Subcutaneous adipose tissue (tissue), 4 donors: ENCODE results near the gene SPOCK1. TPM values are rescaled to one million over a fixed set of nuclear protein-coding genes. Genes with fewer than 3 reads are reported as not detected.

Experiments used
- CTCF ChIP-seq: fragments of 450-650 bp; IDR thresholded peaks from one replicate; pipeline ENCODE4 v1.5.1; 2016; ENCODE audit warnings: low read depth, mild to moderate bottlenecking, control low read depth, antibody characterized with exemption, moderate library complexity
- total RNA-seq, 4 donors: library from RNA; depleted of rRNA; stranded (reverse); fragments of >200 nt; gene quantifications; one replicate each; pipeline ENCODE4 v1.1.0, GENCODE V29; 2016

The SPOCK1 gene
- total RNA-seq, 4 donors from 2014 or later = 55.2 to 84.6 (median 70.1) TPM

- no peak for TF ChIP-seq CTCF
Observed at GRCh38 chr5:137294604-137295003, 204.5 kb downstream of the SPOCK1 start.

DNA sequence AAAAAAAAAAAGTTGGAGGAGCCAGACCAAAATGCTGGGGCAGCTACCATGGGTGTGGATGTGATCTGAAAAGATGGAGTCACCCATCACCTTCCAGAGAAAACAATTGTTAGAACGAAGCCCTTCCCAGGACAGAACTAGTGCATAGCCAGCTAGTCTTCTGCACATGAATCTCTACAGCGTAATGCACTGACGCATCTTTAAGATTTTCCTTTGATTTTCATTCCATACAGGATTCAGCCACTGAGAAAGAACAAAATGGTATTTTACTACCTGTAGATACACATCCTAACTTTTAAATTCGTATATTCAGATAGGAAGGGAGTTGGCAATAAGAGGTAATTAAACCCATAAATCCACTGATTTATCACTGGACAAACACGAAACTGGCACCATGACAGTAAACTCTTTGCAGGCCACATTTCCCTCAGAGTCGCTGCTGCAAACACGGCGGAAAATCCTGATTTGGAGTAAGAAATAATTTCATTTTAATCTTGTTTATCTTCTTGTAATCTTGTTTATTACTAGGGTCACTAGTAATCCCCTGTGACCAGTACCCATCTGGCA lies 206.6 kb downstream of the SPOCK1 start:
- TF ChIP-seq CTCF = no peak

DNA sequence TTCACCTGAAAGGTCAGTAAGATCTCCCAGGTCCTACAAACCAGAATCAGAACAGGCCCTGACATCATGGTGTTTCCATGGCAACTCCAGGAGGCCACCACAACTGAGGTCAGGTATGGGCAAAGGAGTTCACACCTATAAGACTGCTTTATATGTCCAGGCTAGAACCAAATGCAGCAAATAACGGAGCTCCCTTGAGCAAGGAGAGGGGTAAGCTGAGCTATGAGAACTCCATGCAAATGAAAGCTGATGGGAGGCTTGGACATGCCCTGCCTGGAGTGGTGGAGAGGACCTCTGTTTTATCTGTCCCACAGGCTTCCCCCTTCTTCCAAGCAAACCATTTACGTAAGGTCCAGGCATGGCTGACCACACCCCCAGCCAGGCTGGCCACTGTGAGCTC lies 207.7 kb downstream of the SPOCK1 start:
- TF ChIP-seq CTCF = no peak

- no peak for TF ChIP-seq CTCF
Observed at GRCh38 chr5:137291031-137291430, 208.1 kb downstream of the SPOCK1 start.

DNA sequence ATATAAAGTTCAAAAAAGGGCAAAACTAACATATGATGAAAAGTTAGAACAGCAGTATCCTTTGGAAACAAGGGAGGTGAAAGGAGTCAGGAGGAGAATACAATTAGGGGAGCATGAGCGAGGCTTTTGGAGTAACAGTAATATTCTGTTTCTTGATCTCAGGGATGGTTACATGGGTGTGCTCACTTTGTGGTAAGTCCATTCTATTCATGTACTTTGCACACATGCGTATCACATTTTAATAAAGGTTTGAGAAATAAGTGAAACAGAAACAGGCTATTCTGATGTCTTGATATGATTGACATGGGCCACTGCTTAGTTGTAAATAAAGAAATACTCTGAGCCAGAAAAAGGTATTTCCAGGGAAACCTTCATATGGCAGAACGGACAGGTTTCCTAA lies 208.8 kb downstream of the SPOCK1 start:
- no peak for TF ChIP-seq CTCF

DNA sequence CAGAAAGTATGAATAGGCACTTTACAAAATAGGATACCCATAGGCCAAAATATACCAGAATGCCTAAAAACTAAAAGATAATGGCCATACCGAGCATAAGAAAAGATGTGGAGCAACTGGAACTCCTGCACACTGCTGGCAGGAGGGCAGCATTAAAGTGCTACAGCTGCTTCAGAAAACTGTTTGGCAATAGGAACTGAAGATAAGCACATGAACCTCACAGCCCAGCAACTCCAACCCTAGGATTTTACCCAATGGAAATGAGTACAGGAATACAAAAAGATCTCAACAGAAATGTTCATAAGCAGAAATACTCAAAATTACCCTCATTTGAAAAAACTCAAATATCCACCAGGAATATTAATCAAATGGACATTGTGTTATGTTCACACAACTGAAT lies 209.3 kb downstream of the SPOCK1 start:
- TF ChIP-seq CTCF = no peak

GRCh38 chr5:137287569-137287968 lies 211.6 kb downstream of the SPOCK1 start:
- TF ChIP-seq CTCF = no peak
